Endothelial cell of umbilical vein (primary cell): ENCODE measurements around the gene RBM20. TPM values are rescaled to one million over a fixed set of nuclear protein-coding genes. Genes with fewer than 3 reads are reported as not detected.

ENCODE experiments used
- BruUV-seq: library from RNA; stranded (reverse); fragments of 400-500 nt; replicated peaks from 2 replicates; lab custom pipeline; 2021; lab: Mats Ljungman, UMichigan
- CTCF ChIA-PET: fragments of 300-600, 350-600 bp; sonication (Branson Sonifier 250); formaldehyde crosslinking; loops from one replicate; lab custom pipeline; 2021; ENCODE audit warnings: antibody characterized with exemption, inconsistent platforms; lab: Charles Lee
- POLR2A ChIA-PET: fragments of 300-600, 350-600 bp; sonication (Branson Sonifier 250); formaldehyde crosslinking; loops from one replicate; lab custom pipeline; 2021; ENCODE audit warnings: antibody characterized with exemption, inconsistent platforms; lab: Charles Lee
- DNase-seq: peaks from one replicate; pipeline ENCODE4 v3.0.0-alpha.2; 2011; ENCODE audit warnings: low read depth, low spot score
- FAIRE-seq: peaks from 2 replicates; lab custom pipeline; 2011; peaks lifted over from hg19 to GRCh38; lab: Jason Lieb, UNC
- H2AFZ ChIP-seq: 2 replicates; pipeline ENCODE4 v1.6.0; 2012; ENCODE audit warnings: low read depth, low read length, control low read depth, inconsistent platforms
- H3K27ac ChIP-seq: 2 replicates; pipeline ENCODE4 v1.5.1; 2011; ENCODE audit warnings: low read depth, mild to moderate bottlenecking, control low read depth, low read length, moderate library complexity; ENCODE audit not compliant: insufficient read depth
- H3K27me3 ChIP-seq, 2 experiments: 2 replicates each; pipeline versions ENCODE4 v1.6.0 to v1.6.1; 2011; ENCODE audit warnings: low read length in 2 of 2, mixed read lengths in 1 of 2; ENCODE audit not compliant: control insufficient read depth in 2 of 2, insufficient read depth in 2 of 2
- H3K36me3 ChIP-seq, 2 experiments: 2 replicates in 1 of 2; 3 replicates in 1 of 2; pipeline ENCODE4 v1.5.1; 2011; ENCODE audit warnings: low read length in 2 of 2, mild to moderate bottlenecking in 1 of 2, moderate library complexity in 1 of 2; ENCODE audit not compliant: control insufficient read depth in 2 of 2, insufficient read depth in 2 of 2; ENCODE audit errors: extremely low read depth in 1 of 2
- H3K4me1 ChIP-seq: 3 replicates; pipeline ENCODE4 v1.5.1; 2011; ENCODE audit warnings: mild to moderate bottlenecking, low read length; ENCODE audit not compliant: control insufficient read depth, insufficient read depth; ENCODE audit errors: extremely low read depth
- H3K4me2 ChIP-seq: 2 replicates; pipeline ENCODE4 v1.6.1; 2011; ENCODE audit warnings: low read length, control low read depth, mixed read lengths; ENCODE audit not compliant: insufficient read depth
- H3K4me3 ChIP-seq, 3 experiments: fragments of 200-600 bp in 1 of 3; sonication (generic), shearing (Covaris generic) in 1 of 3; replicated peaks in 1 of 3; 2 replicates each; pipeline ENCODE4 v1.5.1; 2011 to 2016; ENCODE audit warnings: control low read depth in 3 of 3, low read length in 3 of 3, mild to moderate bottlenecking in 2 of 3, inconsistent platforms in 1 of 3, low read depth in 1 of 3, moderate library complexity in 1 of 3; ENCODE audit not compliant: insufficient read depth in 1 of 3
- H3K79me2 ChIP-seq: 2 replicates; pipeline ENCODE4 v1.6.0; 2012; ENCODE audit warnings: low read length, inconsistent platforms; ENCODE audit not compliant: control insufficient read depth, insufficient read depth
- H3K9ac ChIP-seq: replicated peaks from 2 replicates; pipeline ENCODE3; 2011; ENCODE audit warnings: low read length, control low read depth; ENCODE audit not compliant: insufficient read depth; ENCODE audit errors: extremely low read depth
- H3K9me1 ChIP-seq: replicated peaks from 3 replicates; pipeline ENCODE4 v1.6.0; 2011; ENCODE audit warnings: mild to moderate bottlenecking, low read length; ENCODE audit not compliant: control insufficient read depth, insufficient read depth; ENCODE audit errors: extremely low read depth
- H3K9me3 ChIP-seq: replicated peaks from 2 replicates; pipeline ENCODE4 v1.5.1; 2012; ENCODE audit warnings: low read length, inconsistent platforms; ENCODE audit not compliant: control insufficient read depth, insufficient read depth
- H4K20me1 ChIP-seq: replicated peaks from 2 replicates; pipeline ENCODE3; 2011; ENCODE audit warnings: mild to moderate bottlenecking, low read length; ENCODE audit not compliant: control insufficient read depth, insufficient read depth; ENCODE audit errors: extremely low read depth
- CTCF ChIP-seq, 2 donors: IDR thresholded peaks; 1 replicate in 1 of 2; 2 replicates in 1 of 2; pipeline ENCODE4 v1.5.1; 2011; ENCODE audit warnings: low read length in 2 of 2, mild to moderate bottlenecking in 2 of 2, moderate library complexity in 2 of 2, control low read depth in 1 of 2, inconsistent platforms in 1 of 2, low read depth in 1 of 2; ENCODE audit not compliant: insufficient read depth in 1 of 2; ENCODE audit errors: extremely low read depth in 1 of 2
- FOS ChIP-seq: IDR thresholded peaks from 2 replicates; pipeline ENCODE4 v1.6.1; 2011; ENCODE audit warnings: mild to moderate bottlenecking, low read length, moderate library complexity, borderline replicate concordance; ENCODE audit not compliant: insufficient read depth
- GATA2 ChIP-seq: IDR thresholded peaks from 2 replicates; pipeline ENCODE4 v1.7.0; 2011; ENCODE audit warnings: low read depth, mild to moderate bottlenecking, moderate library complexity, mixed read lengths, low read length; ENCODE audit not compliant: insufficient read length, insufficient read depth
- MAX ChIP-seq: IDR thresholded peaks from 2 replicates; pipeline ENCODE4 v1.6.1; 2011; ENCODE audit not compliant: insufficient read depth, insufficient read length
- MYC ChIP-seq: IDR thresholded peaks from one replicate; pipeline ENCODE4 v1.6.1; 2011; ENCODE audit warnings: mild to moderate bottlenecking, low read depth, low read length
- dilution Hi-C: fragments of 300-500 bp; cut with MboI; formaldehyde crosslinking; loops from one replicate; pipeline ENCODE4 v1.15.0; 2019; ENCODE audit warnings: low sequenced_read_pairs; ENCODE audit not compliant: extremely low pct_ligation_motif_present
- intact Hi-C: fragments of 100-400 bp; cut with micrococcal nuclease; formaldehyde crosslinking; loops from one replicate; pipeline ENCODE4 v1.10.0; 2022
- polyA plus RNA-seq, 4 experiments: library from polyadenylated mRNA; depleted of rRNA in 3 of 4; stranded (reverse) in 3 of 4; unstranded in 1 of 4; fragments of >200 nt; gene quantifications; 2 replicates each; pipeline versions ENCODE4 v1.2.1 to v1.2.3, GENCODE V29; 2011 to 2012; ENCODE audit warnings: missing spikeins in 1 of 4
- total RNA-seq: library from RNA; stranded (reverse); gene quantifications from 2 replicates; pipeline ENCODE4 v1.2.3, GENCODE V29; 2021

Gene RBM20
- total and polyA plus RNA-seq, 2 donors (not counting 3 experiments of a cell fraction or from before 2014, with no cell fraction given), result 0.04 TPM; not detected in 1

GRCh38 chr10:110808615-110809014 lies 164.5 kb downstream of the RBM20 start:
- Histone ChIP-seq H3K9ac (no peak overlapping the region), H3K27me3 (no peaks in the 10 kb centered on the region), H3K4me1 (no peaks in the 10 kb centered on the region), H3K4me3 (no peak overlapping the region), H3K9me1 (no peaks in the 10 kb centered on the region), H3K4me2 (no peak overlapping the region), H3K79me2 (no peaks in the 10 kb centered on the region), H3K27ac (no peak overlapping the region), H2AFZ (no peak overlapping the region), H3K9me3 (no peaks in the 10 kb centered on the region), H4K20me1 (no peaks in the 10 kb centered on the region), H3K36me3 (no peaks in the 10 kb centered on the region)
- DNase-seq (no peak), FAIRE-seq (no peak)
- BruUV-seq, result no TSS peak
- POLR2A ChIA-PET, result interaction anchor here (0.6 kb wide), 2 partner anchors 63 to 1178 kb away, joined by 3 to 10 read pairs; partner anchors contain the start of gene PDCD4
- CTCF ChIA-PET, result no interaction called here
- dilution Hi-C loops (no loop called here), intact Hi-C loops (no loop called here)
- no peak for TF ChIP-seq FOS
- no peak for TF ChIP-seq CTCF (IDR thresholded peaks at IDR 0.05; ENCODE audit: extremely low read depth in 1 of 2, insufficient read depth in 1 of 2, low read depth in 1 of 2, low read length in 2 of 2)

GRCh38 chr10:110810625-110811024 lies 166.5 kb downstream of the RBM20 start:
- POLR2A ChIA-PET, result no interaction called here
- Histone ChIP-seq H3K4me3 (no peak overlapping the region), H3K4me1 (no peaks in the 10 kb centered on the region), H3K27ac (no peak overlapping the region), H3K4me2 (no peak overlapping the region), H3K27me3 (no peaks in the 10 kb centered on the region), H2AFZ (no peak overlapping the region), H3K9me1 (no peaks in the 10 kb centered on the region), H3K9ac (no peak overlapping the region), H4K20me1 (no peaks in the 10 kb centered on the region), H3K79me2 (no peaks in the 10 kb centered on the region), H3K9me3 (no peaks in the 10 kb centered on the region), H3K36me3 (no peaks in the 10 kb centered on the region)
- FAIRE-seq (no peak), DNase-seq (no peak)
- intact Hi-C loops (no loop called here), dilution Hi-C loops (no loop called here)
- TF ChIP-seq MAX (no peak), MYC (no peak), GATA2 (no peak), CTCF (IDR thresholded peaks at IDR 0.05; ENCODE audit: extremely low read depth in 1 of 2, insufficient read depth in 1 of 2, low read depth in 1 of 2, low read length in 2 of 2) (no peak)
- CTCF ChIA-PET, result no interaction called here
- no TSS peak for BruUV-seq
